ENCODE results near the gene ZACN. TPM values are rescaled to one million over a fixed set of nuclear protein-coding genes. Genes with fewer than 3 reads are reported as not detected.

Gene ZACN
- total RNA-seq, 4 donors from 2014 or later, result 0.13 TPM; not detected in 3

DNA sequence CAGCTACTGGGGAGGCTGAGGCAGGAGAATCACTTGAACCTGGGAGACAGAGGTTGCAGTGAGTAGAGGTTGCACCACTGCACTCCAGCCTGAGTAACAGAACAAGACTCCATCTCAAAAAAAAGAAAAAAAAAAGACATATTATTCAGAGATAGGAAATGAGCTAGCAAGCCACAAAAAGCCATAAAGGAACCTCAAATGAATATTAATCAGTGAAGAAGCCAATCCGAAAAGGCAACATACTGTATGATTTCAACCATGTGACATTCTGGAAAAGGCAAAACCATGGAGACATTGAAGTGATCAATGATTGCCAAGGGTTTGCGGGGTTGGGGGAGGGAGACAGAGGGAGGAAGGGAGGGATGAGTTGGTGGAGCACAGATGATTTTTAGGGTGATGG, 33.0 kb downstream of the ZACN start:
- Histone ChIP-seq H3K9me3 (no peaks in the 10 kb centered on the region), H3K27ac (replicated peaks in 1 of 4) (no peak overlapping the region), H3K36me3 (no peaks in the 10 kb centered on the region), H3K27me3 (no peaks in the 10 kb centered on the region), H3K4me1 (no peaks in the 10 kb centered on the region), H3K4me3 (no peak overlapping the region)
- WGBS, result 80% methylated on average over 2 of the region's 2 CpGs
- DNase-seq (ENCODE audit: extremely low spot score), result no peak
- TF ChIP-seq POLR2AphosphoS5 (IDR thresholded peaks at IDR 0.05) (no peak), POLR2A (IDR thresholded peaks at IDR 0.05; ENCODE audit: low read depth) (no peak), EP300 (IDR thresholded peaks at IDR 0.05) (no peak)
- TF ChIP-seq, protein P1, sequence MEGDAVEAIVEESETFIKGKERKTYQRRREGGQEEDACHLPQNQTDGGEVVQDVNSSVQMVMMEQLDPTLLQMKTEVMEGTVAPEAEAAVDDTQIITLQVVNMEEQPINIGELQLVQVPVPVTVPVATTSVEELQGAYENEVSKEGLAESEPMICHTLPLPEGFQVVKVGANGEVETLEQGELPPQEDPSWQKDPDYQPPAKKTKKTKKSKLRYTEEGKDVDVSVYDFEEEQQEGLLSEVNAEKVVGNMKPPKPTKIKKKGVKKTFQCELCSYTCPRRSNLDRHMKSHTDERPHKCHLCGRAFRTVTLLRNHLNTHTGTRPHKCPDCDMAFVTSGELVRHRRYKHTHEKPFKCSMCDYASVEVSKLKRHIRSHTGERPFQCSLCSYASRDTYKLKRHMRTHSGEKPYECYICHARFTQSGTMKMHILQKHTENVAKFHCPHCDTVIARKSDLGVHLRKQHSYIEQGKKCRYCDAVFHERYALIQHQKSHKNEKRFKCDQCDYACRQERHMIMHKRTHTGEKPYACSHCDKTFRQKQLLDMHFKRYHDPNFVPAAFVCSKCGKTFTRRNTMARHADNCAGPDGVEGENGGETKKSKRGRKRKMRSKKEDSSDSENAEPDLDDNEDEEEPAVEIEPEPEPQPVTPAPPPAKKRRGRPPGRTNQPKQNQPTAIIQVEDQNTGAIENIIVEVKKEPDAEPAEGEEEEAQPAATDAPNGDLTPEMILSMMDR (IDR thresholded peaks at IDR 0.05), result no peak
- intact Hi-C loops (cut with DNase I), result no loop called here

DNA sequence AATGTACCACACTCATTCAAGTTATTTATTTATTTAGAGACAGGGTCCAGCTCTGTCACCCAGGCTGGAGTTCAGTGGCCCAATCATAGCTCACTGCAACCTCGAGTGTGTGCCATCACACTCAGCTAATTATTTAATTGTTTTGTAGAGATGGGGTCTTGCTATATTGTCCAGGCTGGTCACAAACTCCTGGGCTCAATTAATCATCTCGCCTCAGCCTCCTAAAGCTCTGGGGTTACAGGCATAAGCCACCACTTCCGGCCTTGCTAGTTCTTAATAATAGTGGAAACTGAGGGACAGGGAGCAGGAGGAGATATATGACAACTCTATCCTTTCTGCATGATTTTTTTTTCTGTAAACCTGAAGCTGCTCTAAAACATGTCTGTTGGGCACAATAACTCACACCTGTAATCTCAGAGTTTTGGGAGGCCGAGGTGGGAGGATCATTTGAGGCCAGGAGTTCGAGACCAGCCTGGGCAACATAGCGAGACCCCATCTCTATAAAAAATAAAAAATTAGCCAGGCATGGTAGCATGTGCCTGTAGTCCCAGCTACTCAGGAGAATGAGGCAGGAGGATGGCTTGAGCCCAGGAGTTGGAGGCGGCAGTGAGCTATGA, 36.3 kb downstream of the ZACN start:
- Histone ChIP-seq H3K27me3 (no peaks in the 10 kb centered on the region), H3K9me3 (no peaks in the 10 kb centered on the region), H3K36me3 (no peaks in the 10 kb centered on the region), H3K4me3 (no peak overlapping the region), H3K4me1 (no peaks in the 10 kb centered on the region), H3K27ac (replicated peaks in 1 of 4) (no peak overlapping the region)
- DNase-seq (ENCODE audit: extremely low spot score), result no peak
- intact Hi-C loops (cut with DNase I), result no loop called here
- 88% methylated on average over 7 of the region's 7 CpGs for WGBS
- TF ChIP-seq POLR2AphosphoS5 (IDR thresholded peaks at IDR 0.05) (no peak), EP300 (IDR thresholded peaks at IDR 0.05) (no peak), POLR2A (IDR thresholded peaks at IDR 0.05; ENCODE audit: low read depth) (no peak)
- TF ChIP-seq, protein P1 (IDR thresholded peaks at IDR 0.05), result no peak

DNA sequence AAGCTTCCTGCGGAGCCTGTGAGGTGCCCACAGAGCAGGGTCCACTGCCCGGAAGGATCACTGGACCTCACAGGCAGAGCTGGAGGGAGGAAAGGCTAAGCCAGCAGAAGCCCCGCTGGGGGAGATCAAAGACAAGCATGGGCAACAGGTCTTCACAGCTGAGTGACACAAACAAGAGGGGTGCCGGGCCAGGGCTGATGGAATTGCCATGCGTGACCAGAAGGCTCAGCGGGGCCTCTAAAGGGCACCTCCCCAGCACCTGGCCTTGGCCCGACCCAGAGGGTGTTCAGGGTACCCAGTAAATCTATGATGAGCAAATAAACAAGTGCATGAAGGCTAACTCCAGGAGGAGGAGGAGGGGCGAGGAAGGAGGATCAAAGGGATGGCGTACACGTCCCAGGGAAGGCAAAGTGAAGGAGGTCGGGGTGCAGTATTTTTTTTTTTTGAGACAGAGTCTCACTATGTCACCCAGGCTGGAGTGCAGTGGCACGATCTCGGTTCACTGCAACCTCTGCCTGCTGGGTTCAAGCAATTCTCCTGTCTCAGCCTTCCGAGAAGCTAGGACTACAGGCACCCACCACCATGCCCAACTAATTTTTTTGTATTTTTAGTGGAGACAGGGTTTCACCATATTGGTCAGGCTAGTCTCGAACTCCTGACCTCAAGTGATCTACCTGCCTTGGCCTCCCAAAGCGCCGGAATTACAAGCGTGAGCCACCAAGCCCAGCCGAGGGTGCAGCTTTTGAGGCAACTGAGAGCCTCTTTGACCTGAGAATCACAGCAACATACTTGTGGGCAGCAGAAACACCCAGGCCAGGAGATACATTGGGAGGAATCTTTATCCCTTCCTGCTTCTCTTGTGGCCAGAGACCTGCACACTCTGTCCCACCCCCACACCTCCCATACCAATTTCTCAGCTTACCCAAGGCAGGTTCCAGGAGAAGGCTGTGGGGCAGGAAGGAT, 40.7 kb downstream of the ZACN start:
- no peak for DNase-seq (ENCODE audit: extremely low spot score)
- intact Hi-C loops (cut with DNase I), result loop anchor here (1.0 to 10.0 kb wide), 2 partner anchors 160 to 275 kb away; no protein-coding TSS in a partner anchor
- H3K4me3 ChIP-seq, result no peak overlapping the region
- peaks cover 9 to 14% (median 12%) of the 10 kb centered on the region in 4 donors for H3K4me1 ChIP-seq
- H3K27ac ChIP-seq (replicated peaks in 1 of 4), result no peak overlapping the region
- WGBS, result 84% methylated on average over 19 of the region's 19 CpGs
- H3K27me3 ChIP-seq, result no peaks in the 10 kb centered on the region
- no peaks in the 10 kb centered on the region for H3K9me3 ChIP-seq
- no peak for TF ChIP-seq POLR2A (IDR thresholded peaks at IDR 0.05; ENCODE audit: low read depth)
- no peak for TF ChIP-seq EP300 (IDR thresholded peaks at IDR 0.05)
- H3K36me3 ChIP-seq, result no peaks in the 10 kb centered on the region

DNA sequence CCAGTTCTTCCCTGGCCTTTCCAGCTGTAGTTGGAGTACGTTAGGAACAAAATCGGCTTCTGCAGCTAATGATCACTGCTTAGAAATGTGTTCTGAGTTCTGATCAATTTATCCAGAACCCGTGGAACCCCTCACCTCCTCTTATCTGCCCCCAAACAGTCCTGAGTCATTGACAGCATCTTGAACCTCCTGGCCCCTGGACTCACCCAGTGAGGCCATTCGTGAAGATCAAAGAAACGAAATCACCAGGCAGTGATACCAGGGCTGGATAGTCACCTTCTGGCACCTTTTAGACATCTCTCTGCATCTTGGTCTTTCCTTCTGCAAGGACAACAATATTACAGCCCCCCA, 41.7 kb downstream of the ZACN start:
- DNase-seq (ENCODE audit: extremely low spot score), result no peak

More for the DNA sequence above, 41.7 kb downstream of the ZACN start:
- intact Hi-C loops (cut with DNase I), result loop anchor here (1.0 to 10.0 kb wide), 3 partner anchors 62 to 274 kb away; no protein-coding TSS in a partner anchor
- H3K4me1 ChIP-seq, result peaks cover 9 to 14% (median 12%) of the 10 kb centered on the region in 4 donors
- TF ChIP-seq, protein P1 (IDR thresholded peaks at IDR 0.05), result no peak
- TF ChIP-seq POLR2AphosphoS5 (IDR thresholded peaks at IDR 0.05) (no peak), POLR2A (IDR thresholded peaks at IDR 0.05; ENCODE audit: low read depth) (no peak), EP300 (IDR thresholded peaks at IDR 0.05) (no peak)
- no peak overlapping the region for H3K27ac ChIP-seq (replicated peaks in 1 of 4)
- no peaks in the 10 kb centered on the region for H3K9me3 ChIP-seq
- no peak overlapping the region for H3K4me3 ChIP-seq
- WGBS, result 87% methylated on average over 5 of the region's 5 CpGs
- no peaks in the 10 kb centered on the region for H3K27me3 ChIP-seq
- no peaks in the 10 kb centered on the region for H3K36me3 ChIP-seq
